Astrocyte (in vitro differentiated cells and primary cell): ENCODE measurements around the gene METTL1. TPM values are rescaled to one million over a fixed set of nuclear protein-coding genes. Genes with fewer than 3 reads are reported as not detected.

Experiments used
- DNase-seq: peaks from one replicate; pipeline ENCODE4 v3.0.0-alpha.2; 2010; ENCODE audit warnings: low read depth
- FAIRE-seq: peaks from 2 replicates; lab custom pipeline; 2011; peaks lifted over from hg19 to GRCh38; lab: Jason Lieb, UNC
- H2AFZ ChIP-seq: 2 replicates; pipeline ENCODE4 v1.6.0; 2012; ENCODE audit warnings: low read depth, low read length, inconsistent platforms
- H3K27ac ChIP-seq: 2 replicates; pipeline ENCODE4 v1.5.1; 2011; ENCODE audit warnings: low read depth, low read length, inconsistent platforms
- H3K27me3 ChIP-seq: 2 replicates; pipeline ENCODE4 v1.6.0; 2011; ENCODE audit warnings: low read length, inconsistent platforms; ENCODE audit not compliant: insufficient read depth
- H3K36me3 ChIP-seq: 2 replicates; pipeline ENCODE4 v1.5.1; 2011; ENCODE audit warnings: low read length, inconsistent platforms; ENCODE audit not compliant: insufficient read depth
- H3K4me1 ChIP-seq: 2 replicates; pipeline ENCODE4 v1.5.1; 2011; ENCODE audit warnings: low read length, inconsistent platforms; ENCODE audit not compliant: insufficient read depth
- H3K4me2 ChIP-seq: 2 replicates; pipeline ENCODE4 v1.6.0; 2012; ENCODE audit warnings: low read length, inconsistent platforms
- H3K4me3 ChIP-seq: 2 replicates; pipeline ENCODE4 v1.5.1; 2011; ENCODE audit warnings: low read depth, mild to moderate bottlenecking, low read length, inconsistent platforms; ENCODE audit not compliant: insufficient read depth
- H3K79me2 ChIP-seq: 2 replicates; pipeline ENCODE4 v1.6.0; 2012; ENCODE audit warnings: mild to moderate bottlenecking, low read length, inconsistent platforms; ENCODE audit not compliant: insufficient read depth
- H3K9ac ChIP-seq: 2 replicates; pipeline ENCODE4 v1.6.0; 2012; ENCODE audit warnings: mild to moderate bottlenecking, low read length, inconsistent platforms
- H3K9me3 ChIP-seq: 2 replicates; pipeline ENCODE4 v1.5.1; 2012; ENCODE audit warnings: low read depth, mild to moderate bottlenecking, low read length, inconsistent platforms; ENCODE audit not compliant: insufficient read depth
- H4K20me1 ChIP-seq: 2 replicates; pipeline ENCODE4 v1.6.0; 2012; ENCODE audit warnings: low read length, inconsistent platforms; ENCODE audit not compliant: insufficient read depth
- H3K27ac Mint-ChIP-seq: one replicate; pipeline ENCODE4 v1.8.0; 2021; ENCODE audit warnings: mild to moderate bottlenecking, mixed read lengths; ENCODE audit not compliant: unreplicated experiment
- H3K27me3 Mint-ChIP-seq: one replicate; pipeline ENCODE4 v1.8.0; 2021; ENCODE audit warnings: low read depth, mixed read lengths; ENCODE audit not compliant: unreplicated experiment
- H3K36me3 Mint-ChIP-seq: one replicate; pipeline ENCODE4 v1.8.0; 2021; ENCODE audit warnings: low read depth, mixed read lengths; ENCODE audit not compliant: unreplicated experiment
- H3K4me1 Mint-ChIP-seq: one replicate; pipeline ENCODE4 v1.8.0; 2021; ENCODE audit warnings: low read depth, mixed read lengths; ENCODE audit not compliant: unreplicated experiment
- H3K4me3 Mint-ChIP-seq: one replicate; pipeline ENCODE4 v1.8.0; 2021; ENCODE audit warnings: mild to moderate bottlenecking, moderate library complexity, mixed read lengths; ENCODE audit not compliant: unreplicated experiment
- H3K9me3 Mint-ChIP-seq: one replicate; pipeline ENCODE4 v1.8.0; 2021; ENCODE audit warnings: mild to moderate bottlenecking, mixed read lengths; ENCODE audit not compliant: unreplicated experiment
- CTCF ChIP-seq: IDR thresholded peaks from 2 replicates; pipeline ENCODE4 v1.5.1; 2011; ENCODE audit warnings: low read depth, mild to moderate bottlenecking, inconsistent platforms, low read length, moderate library complexity; ENCODE audit not compliant: insufficient read depth
- EZH2 ChIP-seq: IDR thresholded peaks from 2 replicates; pipeline ENCODE4 v1.6.1; 2012; ENCODE audit warnings: mild to moderate bottlenecking, low read length, inconsistent platforms; ENCODE audit not compliant: insufficient read depth
- total RNA-seq: library from RNA; stranded (reverse); gene quantifications from 2 replicates; pipeline ENCODE4 v1.2.1, GENCODE V29; 2021

METTL1 gene
- total RNA-seq, 1 donor from 2014 or later = 21.1 TPM

GRCh38 chr12:57777911-57778310 is 6.0 kb upstream of the METTL1 start:
- DNase-seq (no peak), FAIRE-seq (no peak)
- Mint-ChIP-seq H3K4me3 (no peak overlapping the region), H3K27me3 (no peaks in the 10 kb centered on the region), H3K4me1 (peaks cover 4% of the 10 kb centered on the region), H3K27ac (no peak overlapping the region), H3K36me3 (peaks cover 15% of the 10 kb centered on the region), H3K9me3 (no peaks in the 10 kb centered on the region)
- Histone ChIP-seq H3K4me3 (no peak overlapping the region), H3K27ac (no peak overlapping the region), H3K36me3 (peaks cover 7% of the 10 kb centered on the region), H2AFZ (no peak overlapping the region), H4K20me1 (peaks cover 5% of the 10 kb centered on the region), H3K79me2 (peaks cover 9% of the 10 kb centered on the region), H3K4me2 (no peak overlapping the region), H3K9me3 (no peaks in the 10 kb centered on the region), H3K4me1 (no peaks in the 10 kb centered on the region), H3K9ac (no peak overlapping the region), H3K27me3 (no peaks in the 10 kb centered on the region)
- TF ChIP-seq EZH2 = no peak
- no peak for TF ChIP-seq CTCF

GRCh38 chr12:57777367-57777766 is 5.5 kb upstream of the METTL1 start:
- no peak overlapping the region for H3K27ac Mint-ChIP-seq

More at GRCh38 chr12:57777367-57777766, 5.5 kb upstream of the METTL1 start:
- no peaks in the 10 kb centered on the region for H3K4me1 ChIP-seq
- H3K79me2 ChIP-seq = peaks cover 6% of the 10 kb centered on the region
- Mint-ChIP-seq H3K36me3 (peaks cover 15% of the 10 kb centered on the region), H3K4me1 (peaks cover 6% of the 10 kb centered on the region), H3K9me3 (no peaks in the 10 kb centered on the region), H3K27me3 (no peaks in the 10 kb centered on the region), H3K4me3 (no peak overlapping the region)
- no peak overlapping the region for H3K9ac ChIP-seq
- TF ChIP-seq EZH2 = no peak
- TF ChIP-seq CTCF = no peak
- no peak overlapping the region for H2AFZ ChIP-seq
- H3K9me3 ChIP-seq = no peaks in the 10 kb centered on the region
- H3K4me2 ChIP-seq = no peak overlapping the region
- H3K27ac ChIP-seq = no peak overlapping the region
- no peaks in the 10 kb centered on the region for H3K27me3 ChIP-seq
- peaks cover 5% of the 10 kb centered on the region for H4K20me1 ChIP-seq
- H3K36me3 ChIP-seq = peaks cover 7% of the 10 kb centered on the region
- H3K4me3 ChIP-seq = no peak overlapping the region
- no peak for DNase-seq
- no peak for FAIRE-seq
